GM12891 (cell line): Measurements from ENCODE around the gene NR5A1.

ENCODE experiments used
- DNase-seq: peaks from one replicate; pipeline ENCODE4 v3.0.0; 2011; ENCODE audit warnings: low spot score; ENCODE audit not compliant: insufficient read length
- FAIRE-seq: peaks from 2 replicates; lab custom pipeline; 2011; peaks lifted over from hg19 to GRCh38; lab: Jason Lieb, UNC
- PAX5 ChIP-seq: IDR thresholded peaks from 2 replicates; pipeline ENCODE4 v1.6.1; 2011; ENCODE audit warnings: low read length, moderate library complexity, mild to moderate bottlenecking; ENCODE audit not compliant: insufficient read depth, severe bottlenecking
- POLR2A ChIP-seq: IDR thresholded peaks from 2 replicates; pipeline ENCODE4 v1.6.1; 2011; ENCODE audit warnings: low read depth, low read length, control low read depth
- POLR2AphosphoS5 ChIP-seq: IDR thresholded peaks from 2 replicates; pipeline ENCODE4 v1.6.1; 2011; ENCODE audit warnings: low read depth, low read length, control low read depth
- POU2F2 ChIP-seq: IDR thresholded peaks from 2 replicates; pipeline ENCODE4 v1.6.1; 2011; ENCODE audit warnings: low read depth, mild to moderate bottlenecking, control low read depth, low read length, moderate library complexity
- SPI1 ChIP-seq: IDR thresholded peaks from 2 replicates; pipeline ENCODE4 v1.6.1; 2011; ENCODE audit warnings: low read depth, low read length, control low read depth
- TAF1 ChIP-seq: IDR thresholded peaks from 2 replicates; pipeline ENCODE4 v1.6.1; 2011; ENCODE audit warnings: low read depth, low read length, control low read depth

Gene NR5A1

GRCh38 chr9:124477648-124478285, 29.4 kb downstream of the NR5A1 start:
- DNase-seq (no peak), FAIRE-seq (no peak)
- TF ChIP-seq POLR2A, result no peak
- no peak for TF ChIP-seq PAX5
- no peak for TF ChIP-seq POU2F2
- TF ChIP-seq POLR2AphosphoS5, result no peak
- no peak for TF ChIP-seq TAF1
- no peak for TF ChIP-seq SPI1

- TF ChIP-seq PAX5 (no peak), POLR2A (no peak), SPI1 (no peak), POLR2AphosphoS5 (no peak), TAF1 (no peak), POU2F2 (no peak)
- DNase-seq (no peak), FAIRE-seq (no peak)
Measured at GRCh38 chr9:124477211-124477647, 30.0 kb downstream of the NR5A1 start.

GRCh38 chr9:124475868-124476690, 31.1 kb downstream of the NR5A1 start:
- FAIRE-seq (no peak), DNase-seq (no peak)
- TF ChIP-seq PAX5 (no peak), POU2F2 (no peak), POLR2A (no peak), TAF1 (no peak), POLR2AphosphoS5 (no peak), SPI1 (no peak)

GRCh38 chr9:124475158-124475867, 31.9 kb downstream of the NR5A1 start:
- FAIRE-seq, result no peak
- no peak for TF ChIP-seq SPI1
- TF ChIP-seq TAF1, result no peak
- no peak for TF ChIP-seq POLR2A
- no peak for TF ChIP-seq PAX5
- TF ChIP-seq POLR2AphosphoS5, result no peak
- TF ChIP-seq POU2F2, result no peak
- DNase-seq, result no peak

GRCh38 chr9:124474151-124474550, 33.0 kb downstream of the NR5A1 start:
- TF ChIP-seq POU2F2 (no peak), PAX5 (no peak), POLR2A (no peak), TAF1 (no peak), SPI1 (no peak), POLR2AphosphoS5 (no peak)
- DNase-seq (no peak), FAIRE-seq (no peak)

GRCh38 chr9:124473310-124473709, 33.9 kb downstream of the NR5A1 start:
- DNase-seq, result no peak
- TF ChIP-seq POLR2AphosphoS5, result no peak
- no peak for TF ChIP-seq TAF1
- TF ChIP-seq POU2F2, result no peak
- no peak for TF ChIP-seq POLR2A
- TF ChIP-seq SPI1, result no peak
- TF ChIP-seq PAX5, result no peak
- no peak for FAIRE-seq

GRCh38 chr9:124472770-124473169, 34.4 kb downstream of the NR5A1 start:
- DNase-seq (no peak), FAIRE-seq (no peak)
- TF ChIP-seq POLR2AphosphoS5 (no peak), POU2F2 (no peak), SPI1 (no peak), TAF1 (no peak), PAX5 (no peak)

- no peak for DNase-seq
- FAIRE-seq, result no peak
Measured at GRCh38 chr9:124471761-124472160, 35.4 kb downstream of the NR5A1 start.

More at GRCh38 chr9:124471761-124472160, 35.4 kb downstream of the NR5A1 start:
- TF ChIP-seq POLR2AphosphoS5 (no peak), POLR2A (no peak), POU2F2 (no peak), PAX5 (no peak), SPI1 (no peak), TAF1 (no peak)
